Heart left ventricle (tissue), 13 donors: ENCODE results near the gene DAZAP1.

Source experiments
- POLR2A ChIP-seq, 2 donors: fragments of 450-650 bp; IDR thresholded peaks; one replicate each; pipeline ENCODE4 v1.6.1; 2017; ENCODE audit warnings: antibody characterized with exemption in 2 of 2, mild to moderate bottlenecking in 2 of 2, moderate library complexity in 2 of 2
- TF ChIP-seq, protein P1 (sequence below), 12 donors: fragments of 200-600 bp; sonication (generic) in 4 of 12; IDR thresholded peaks; one replicate each; pipeline versions ENCODE4 v1.5.0 to v1.8.0; 2018 to 2022; ENCODE audit warnings: antibody characterized with exemption in 12 of 12, mild to moderate bottlenecking in 5 of 12
- donor health status: ischemic (EF 13 %, LVEDD 7.1; RV severe dilation, severe dysfunction).
- donor health status: DM: no; HTN: yes; CAD: no.
- donor health status: DM: no; HTN: no; CAD: no.
- donor health status: ischemic (EF 25% LVEDD 6.9; RV normal size, moderate dysfunction).
- donor health status: ischemic (EF 25% LVEDD 5.7; RV mildly dilated, moderate dysfunction).
- donor health status: ischemic (EF 35%, LVEDD 5.7; RV mildly dilated, moderate dysfunction).
- donor health status: nonischemic (EF 11% LVEDD 7.7; RV severe dilation, severe dysfunction).
- donor health status: DM: yes; HTN: yes; CAD: no.
- donor health status: PGD.
- donor health status: ischemic (EF 29% LVEDD 5.4; RV normal size, mild dysfunction).
- donor health status: nonischemic (EF 23%, LVEDD 6.1; RV moderate dilation, normal function).

DNA sequence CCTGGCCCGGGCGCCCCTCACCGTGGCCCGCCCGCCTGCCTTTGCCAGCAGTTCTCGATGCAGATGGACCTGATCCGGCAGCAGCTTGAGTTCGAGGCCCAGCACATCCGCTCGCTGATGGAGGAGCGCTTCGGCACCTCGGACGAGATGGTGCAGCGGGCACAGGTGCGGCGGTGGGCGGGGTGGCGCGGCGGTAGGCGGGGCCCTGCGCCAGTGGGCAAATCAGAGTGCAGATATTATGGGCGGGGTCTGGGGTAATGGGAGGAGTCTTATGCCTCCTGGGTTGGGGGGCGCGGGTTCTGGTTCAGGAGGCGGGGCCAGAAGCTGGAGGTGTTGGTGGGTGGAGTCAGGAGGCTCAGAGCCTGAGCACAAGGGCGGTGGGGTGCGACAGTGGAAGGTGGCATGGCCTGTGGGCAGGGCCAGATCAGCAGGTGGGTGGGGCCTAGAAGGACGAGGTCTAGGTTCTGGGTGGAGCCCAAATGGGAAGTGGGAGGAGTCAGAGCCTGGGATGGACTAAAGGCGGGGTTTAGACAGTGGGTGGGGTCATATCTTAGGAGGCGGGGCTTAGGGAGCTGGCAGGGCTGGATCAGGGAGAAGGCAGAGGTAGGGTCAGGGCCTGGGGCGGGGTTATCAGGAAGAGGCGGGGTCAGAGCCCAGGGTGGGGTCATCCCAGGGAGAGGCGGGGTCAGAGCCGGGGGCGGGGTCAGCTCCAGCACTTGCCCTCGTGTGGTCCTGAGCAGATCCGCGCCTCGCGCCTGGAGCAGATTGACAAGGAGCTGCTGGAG lies 48.1 kb downstream of the DAZAP1 start:
- TF ChIP-seq, protein P1, sequence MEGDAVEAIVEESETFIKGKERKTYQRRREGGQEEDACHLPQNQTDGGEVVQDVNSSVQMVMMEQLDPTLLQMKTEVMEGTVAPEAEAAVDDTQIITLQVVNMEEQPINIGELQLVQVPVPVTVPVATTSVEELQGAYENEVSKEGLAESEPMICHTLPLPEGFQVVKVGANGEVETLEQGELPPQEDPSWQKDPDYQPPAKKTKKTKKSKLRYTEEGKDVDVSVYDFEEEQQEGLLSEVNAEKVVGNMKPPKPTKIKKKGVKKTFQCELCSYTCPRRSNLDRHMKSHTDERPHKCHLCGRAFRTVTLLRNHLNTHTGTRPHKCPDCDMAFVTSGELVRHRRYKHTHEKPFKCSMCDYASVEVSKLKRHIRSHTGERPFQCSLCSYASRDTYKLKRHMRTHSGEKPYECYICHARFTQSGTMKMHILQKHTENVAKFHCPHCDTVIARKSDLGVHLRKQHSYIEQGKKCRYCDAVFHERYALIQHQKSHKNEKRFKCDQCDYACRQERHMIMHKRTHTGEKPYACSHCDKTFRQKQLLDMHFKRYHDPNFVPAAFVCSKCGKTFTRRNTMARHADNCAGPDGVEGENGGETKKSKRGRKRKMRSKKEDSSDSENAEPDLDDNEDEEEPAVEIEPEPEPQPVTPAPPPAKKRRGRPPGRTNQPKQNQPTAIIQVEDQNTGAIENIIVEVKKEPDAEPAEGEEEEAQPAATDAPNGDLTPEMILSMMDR (IDR thresholded peaks at IDR 0.05), result no peak
- TF ChIP-seq POLR2A (IDR thresholded peaks at IDR 0.05), result no peak
